ENCODE measurements around the gene ACSL6.

DNA sequence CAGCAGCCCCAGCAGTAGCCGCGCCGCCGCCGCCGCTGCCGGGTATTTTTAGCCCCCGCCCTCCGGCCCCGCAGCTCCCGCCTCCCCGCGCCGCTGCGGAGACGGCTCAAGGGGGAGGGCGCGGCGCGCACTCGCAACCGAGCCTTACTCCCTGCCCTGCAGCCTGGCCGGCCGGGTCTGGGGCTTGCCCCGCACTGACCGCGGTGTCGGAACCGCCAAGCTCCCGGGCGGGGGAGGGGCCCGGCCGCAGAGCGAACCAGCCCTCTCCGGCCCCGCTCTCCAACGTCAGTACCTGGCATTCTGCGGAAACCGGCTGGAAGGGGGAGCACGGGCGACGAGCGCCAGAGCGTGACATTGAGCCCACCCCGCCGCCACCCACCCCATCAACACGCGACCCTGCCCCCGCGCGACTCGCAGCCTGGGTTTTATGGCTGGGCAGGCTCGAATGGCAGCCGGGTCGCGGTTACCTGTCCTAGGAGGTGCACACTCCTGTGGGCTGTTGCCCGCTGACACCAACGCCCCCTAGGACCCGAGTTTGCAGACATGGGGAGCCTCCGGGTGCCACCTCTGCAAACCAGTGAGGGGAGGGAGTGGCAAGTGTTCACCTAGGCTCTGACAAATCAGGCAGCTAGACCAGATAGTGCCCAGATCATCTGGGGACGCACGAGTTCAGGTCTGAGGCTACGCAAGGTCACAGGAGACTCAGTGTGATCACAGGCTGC lies at the start of gene ACSL6:
- TF ChIP-seq, protein P1, sequence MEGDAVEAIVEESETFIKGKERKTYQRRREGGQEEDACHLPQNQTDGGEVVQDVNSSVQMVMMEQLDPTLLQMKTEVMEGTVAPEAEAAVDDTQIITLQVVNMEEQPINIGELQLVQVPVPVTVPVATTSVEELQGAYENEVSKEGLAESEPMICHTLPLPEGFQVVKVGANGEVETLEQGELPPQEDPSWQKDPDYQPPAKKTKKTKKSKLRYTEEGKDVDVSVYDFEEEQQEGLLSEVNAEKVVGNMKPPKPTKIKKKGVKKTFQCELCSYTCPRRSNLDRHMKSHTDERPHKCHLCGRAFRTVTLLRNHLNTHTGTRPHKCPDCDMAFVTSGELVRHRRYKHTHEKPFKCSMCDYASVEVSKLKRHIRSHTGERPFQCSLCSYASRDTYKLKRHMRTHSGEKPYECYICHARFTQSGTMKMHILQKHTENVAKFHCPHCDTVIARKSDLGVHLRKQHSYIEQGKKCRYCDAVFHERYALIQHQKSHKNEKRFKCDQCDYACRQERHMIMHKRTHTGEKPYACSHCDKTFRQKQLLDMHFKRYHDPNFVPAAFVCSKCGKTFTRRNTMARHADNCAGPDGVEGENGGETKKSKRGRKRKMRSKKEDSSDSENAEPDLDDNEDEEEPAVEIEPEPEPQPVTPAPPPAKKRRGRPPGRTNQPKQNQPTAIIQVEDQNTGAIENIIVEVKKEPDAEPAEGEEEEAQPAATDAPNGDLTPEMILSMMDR (IDR thresholded peaks at IDR 0.05) = no peak
- TF ChIP-seq POLR2A (IDR thresholded peaks at IDR 0.05) (no peak), EP300 (IDR thresholded peaks at IDR 0.05) (no peak)
